GM12878 (cell line): Measurements from ENCODE around the gene AMPD2.

Experiments
- CTCF ChIP-seq, 3 experiments: IDR thresholded peaks in 2 of 3; conservative IDR thresholded peaks in 1 of 3; 2 replicates each; pipeline ENCODE4 v1.5.1; 2011; ENCODE audit warnings: low read depth in 3 of 3, low read length in 3 of 3, mild to moderate bottlenecking in 3 of 3, control low read depth in 2 of 3, moderate library complexity in 2 of 3, inconsistent platforms in 1 of 3, mixed read lengths in 1 of 3; ENCODE audit not compliant: control insufficient read depth in 2 of 3, insufficient read depth in 1 of 3; ENCODE audit errors: extremely low read depth in 1 of 3
- MYC ChIP-seq: IDR thresholded peaks from 2 replicates; pipeline ENCODE4 v1.6.1; 2011; ENCODE audit warnings: mild to moderate bottlenecking, low read length, moderate library complexity, inconsistent platforms; ENCODE audit not compliant: insufficient read depth, insufficient replicate concordance, insufficient read length, severe bottlenecking
- PRDM15 ChIP-seq: fragments of 450-650 bp; formaldehyde crosslinking; IDR thresholded peaks from 2 replicates; pipeline ENCODE4 v1.4.0; 2020; ENCODE audit warnings: mild to moderate bottlenecking, moderate library complexity
- RFX5 ChIP-seq: IDR thresholded peaks from 2 replicates; pipeline ENCODE4 v1.6.1; 2011; ENCODE audit warnings: low read depth, low read length, improper control_type of control experiment
- ZNF384 ChIP-seq: IDR thresholded peaks from 2 replicates; pipeline ENCODE4 v1.6.1; 2012; ENCODE audit warnings: low read depth, mild to moderate bottlenecking, low read length, improper control_type of control experiment, borderline replicate concordance

- TF ChIP-seq CTCF (IDR thresholded peaks at IDR 0.05 in 2 of 3, conservative IDR thresholded peaks at IDR 0.05 in 1 of 3; ENCODE audit: control insufficient read depth in 2 of 3, extremely low read depth in 1 of 3, insufficient read depth in 1 of 3, low read depth in 3 of 3, low read length in 3 of 3) (no peak), RFX5 (no peak), PRDM15 (no peak), ZNF384 (no peak), MYC (no peak)
Measured at GRCh38 chr1:109595531-109595930, 24.1 kb upstream of the AMPD2 start.
